Measurements from ENCODE around the gene UNC13C.

Gene UNC13C

GRCh38 chr15:54547491-54547890 is 569.2 kb downstream of the UNC13C start:
- DNase-seq (ENCODE audit: insufficient read length, low spot score) (no peak), FAIRE-seq (no peak)

GRCh38 chr15:54550954-54551353 is 572.7 kb downstream of the UNC13C start:
- FAIRE-seq = no peak
- no peak for DNase-seq (ENCODE audit: insufficient read length, low spot score)

- FAIRE-seq = no peak
- no peak for DNase-seq (ENCODE audit: insufficient read length, low spot score)
These were observed 578.0 kb downstream of the UNC13C start for GRCh38 chr15:54556231-54556630.

- DNase-seq (ENCODE audit: insufficient read length, low spot score) (no peak), FAIRE-seq (no peak)
These were observed 581.3 kb downstream of the UNC13C start for GRCh38 chr15:54559405-54560069.

GRCh38 chr15:54560417-54560816 is 582.2 kb downstream of the UNC13C start:
- FAIRE-seq (no peak), DNase-seq (ENCODE audit: insufficient read length, low spot score) (no peak)

- FAIRE-seq = no peak
- DNase-seq (ENCODE audit: insufficient read length, low spot score) = no peak
These were observed 585.9 kb downstream of the UNC13C start for GRCh38 chr15:54564166-54564565.

- FAIRE-seq (no peak), DNase-seq (ENCODE audit: insufficient read length, low spot score) (no peak)
These were observed 588.4 kb downstream of the UNC13C start for GRCh38 chr15:54566654-54567053.

- no peak for FAIRE-seq
These were observed 589.3 kb downstream of the UNC13C start for GRCh38 chr15:54567408-54568035.

GRCh38 chr15:54568381-54568780 is 590.1 kb downstream of the UNC13C start:
- DNase-seq (ENCODE audit: insufficient read length, low spot score) = no peak
- FAIRE-seq = no peak

More at GRCh38 chr15:54567408-54568035, 589.3 kb downstream of the UNC13C start:
- DNase-seq (ENCODE audit: insufficient read length, low spot score) = no peak

GRCh38 chr15:54571576-54571975 is 593.3 kb downstream of the UNC13C start:
- FAIRE-seq (no peak), DNase-seq (ENCODE audit: insufficient read length, low spot score) (no peak)

- FAIRE-seq (no peak), DNase-seq (ENCODE audit: insufficient read length, low spot score) (no peak)
These were observed 597.3 kb downstream of the UNC13C start for GRCh38 chr15:54575586-54575985.

- FAIRE-seq = no peak
- DNase-seq (ENCODE audit: insufficient read length, low spot score) = no peak
These were observed 598.2 kb downstream of the UNC13C start for GRCh38 chr15:54576298-54576935.

GRCh38 chr15:54577476-54578250 is 599.4 kb downstream of the UNC13C start:
- FAIRE-seq (no peak), DNase-seq (ENCODE audit: insufficient read length, low spot score) (no peak)

GRCh38 chr15:54579855-54580254 is 601.6 kb downstream of the UNC13C start:
- FAIRE-seq = no peak

GRCh38 chr15:54580643-54581042 is 602.4 kb downstream of the UNC13C start:
- FAIRE-seq = no peak
- no peak for DNase-seq (ENCODE audit: insufficient read length, low spot score)

More at GRCh38 chr15:54579855-54580254, 601.6 kb downstream of the UNC13C start:
- DNase-seq (ENCODE audit: insufficient read length, low spot score) = no peak

- FAIRE-seq = no peak
- DNase-seq (ENCODE audit: insufficient read length, low spot score) = no peak
These were observed 604.8 kb downstream of the UNC13C start for GRCh38 chr15:54582863-54583643.

GRCh38 chr15:54585063-54585462 is 606.8 kb downstream of the UNC13C start:
- FAIRE-seq = no peak
- no peak for DNase-seq (ENCODE audit: insufficient read length, low spot score)

GRCh38 chr15:54594115-54594514 is 615.9 kb downstream of the UNC13C start:
- FAIRE-seq (no peak), DNase-seq (ENCODE audit: insufficient read length, low spot score) (no peak)

GRCh38 chr15:54599386-54599785 is 621.1 kb downstream of the UNC13C start:
- DNase-seq (ENCODE audit: insufficient read length, low spot score) (no peak), FAIRE-seq (no peak)

- FAIRE-seq (no peak), DNase-seq (ENCODE audit: insufficient read length, low spot score) (no peak)
These were observed 626.8 kb downstream of the UNC13C start for GRCh38 chr15:54605043-54605442.

Data from HTR-8/SVneo (cell line).